OCI-LY1 (cell line): ENCODE data around the gene METTL8.

Experiments
- EZH2 ChIP-seq: fragments of 200-600 bp; sonication (generic), shearing (Covaris generic); IDR thresholded peaks from 2 replicates; pipeline ENCODE4 v1.8.0; 2017; ENCODE audit warnings: borderline replicate concordance, mixed run types, mild to moderate bottlenecking, antibody characterized with exemption, low read length, moderate library complexity, mixed read lengths
- TF ChIP-seq, protein P1 (sequence below): fragments of 200-600 bp; sonication (generic), shearing (Covaris generic); IDR thresholded peaks from 2 replicates; pipeline ENCODE4 v1.5.1; 2017; ENCODE audit warnings: mild to moderate bottlenecking, antibody characterized with exemption, low read length, moderate library complexity, mixed read lengths

DNA sequence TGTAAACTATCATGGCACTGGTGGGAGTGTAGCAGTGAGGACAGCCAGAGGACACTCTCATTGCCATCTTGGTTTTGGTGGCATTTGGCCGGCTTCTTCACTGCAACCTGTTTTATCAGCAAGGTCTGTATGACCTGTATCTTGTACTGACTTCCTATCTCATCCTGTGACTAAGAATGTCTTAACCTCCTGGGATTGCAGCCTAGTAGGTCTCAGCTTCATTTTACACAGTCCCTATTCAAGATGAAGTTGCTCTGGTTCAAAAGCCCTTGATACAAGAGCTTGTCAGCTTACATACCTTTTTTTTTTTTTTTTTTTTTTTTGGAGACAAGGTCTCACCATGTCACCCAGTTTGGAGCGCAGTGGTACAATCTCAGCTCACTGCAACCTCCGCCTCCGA, 110.9 kb downstream of the METTL8 start:
- no peak for TF ChIP-seq EZH2
- TF ChIP-seq, protein P1, sequence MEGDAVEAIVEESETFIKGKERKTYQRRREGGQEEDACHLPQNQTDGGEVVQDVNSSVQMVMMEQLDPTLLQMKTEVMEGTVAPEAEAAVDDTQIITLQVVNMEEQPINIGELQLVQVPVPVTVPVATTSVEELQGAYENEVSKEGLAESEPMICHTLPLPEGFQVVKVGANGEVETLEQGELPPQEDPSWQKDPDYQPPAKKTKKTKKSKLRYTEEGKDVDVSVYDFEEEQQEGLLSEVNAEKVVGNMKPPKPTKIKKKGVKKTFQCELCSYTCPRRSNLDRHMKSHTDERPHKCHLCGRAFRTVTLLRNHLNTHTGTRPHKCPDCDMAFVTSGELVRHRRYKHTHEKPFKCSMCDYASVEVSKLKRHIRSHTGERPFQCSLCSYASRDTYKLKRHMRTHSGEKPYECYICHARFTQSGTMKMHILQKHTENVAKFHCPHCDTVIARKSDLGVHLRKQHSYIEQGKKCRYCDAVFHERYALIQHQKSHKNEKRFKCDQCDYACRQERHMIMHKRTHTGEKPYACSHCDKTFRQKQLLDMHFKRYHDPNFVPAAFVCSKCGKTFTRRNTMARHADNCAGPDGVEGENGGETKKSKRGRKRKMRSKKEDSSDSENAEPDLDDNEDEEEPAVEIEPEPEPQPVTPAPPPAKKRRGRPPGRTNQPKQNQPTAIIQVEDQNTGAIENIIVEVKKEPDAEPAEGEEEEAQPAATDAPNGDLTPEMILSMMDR = no peak
